ENCODE data around the gene UNC13C.

GRCh38 chr15:53985562-53985961 lies 7.3 kb downstream of the UNC13C start:
- TF ChIP-seq EZH2 (IDR thresholded peaks at IDR 0.05) (no peak), POLR2A (IDR thresholded peaks at IDR 0.05; ENCODE audit: borderline replicate concordance, extremely low read depth, insufficient read depth, insufficient read length) (no peak), CTCF (IDR thresholded peaks at IDR 0.05 in 2 of 3, conservative IDR thresholded peaks at IDR 0.05 in 1 of 3; ENCODE audit: borderline replicate concordance in 1 of 3, insufficient read depth in 1 of 3, low read depth in 2 of 3, low read length in 2 of 3) (no peak), POLR2AphosphoS5 (IDR thresholded peaks at IDR 0.05; ENCODE audit: low read depth, low read length) (no peak), SRF (IDR thresholded peaks at IDR 0.05; ENCODE audit: low read depth) (no peak), EZH2phosphoT487 (IDR thresholded peaks at IDR 0.05; ENCODE audit: borderline replicate concordance) (no peak), YY1 (IDR thresholded peaks at IDR 0.05; ENCODE audit: extremely low read depth, insufficient replicate concordance, low read depth, low read length) (no peak), ZFX (IDR thresholded peaks at IDR 0.05) (no peak), SP1 (IDR thresholded peaks at IDR 0.05; ENCODE audit: low read depth) (no peak), SIN3A (IDR thresholded peaks at IDR 0.05; ENCODE audit: low read depth) (no peak), ATF3 (IDR thresholded peaks at IDR 0.05) (no peak), MAX (IDR thresholded peaks at IDR 0.05) (no peak), REST (IDR thresholded peaks at IDR 0.05; ENCODE audit: low read depth) (no peak)

All from HCT116 (cell line).